Heart left ventricle (tissue), 16 donors: Measurements from ENCODE around the gene MATN1. TPM values are rescaled to one million over a fixed set of nuclear protein-coding genes. Genes with fewer than 3 reads are reported as not detected.

ENCODE experiments used
- ATAC-seq, 4 donors: fragments of 200-7000 bp; cut with Tn5 transposase; one replicate each; pipeline ENCODE4 v1.9.1; 2020 to 2022; ENCODE audit warnings: moderate library complexity in 4 of 4, mild to moderate bottlenecking in 3 of 4, moderate number of reproducible peaks in 1 of 4
- DNase-seq, 5 donors: peaks; one replicate each; pipeline ENCODE4 v3.0.0-alpha.2; 2020
- H3K27ac ChIP-seq, 12 donors: fragments of 200-600 bp; sonication (generic) in 4 of 12; one replicate each; pipeline versions ENCODE4 v1.5.0 to v1.8.0; 2016 to 2022; ENCODE audit warnings: mild to moderate bottlenecking in 2 of 12
- H3K27me3 ChIP-seq, 9 donors: fragments of 200-600 bp; sonication (generic) in 2 of 9; one replicate each; pipeline versions ENCODE4 v1.5.1 to v1.8.0; 2016 to 2022; ENCODE audit warnings: mild to moderate bottlenecking in 3 of 9
- H3K36me3 ChIP-seq, 9 donors: fragments of 200-600 bp; sonication (generic) in 2 of 9; one replicate each; pipeline versions ENCODE4 v1.5.0 to v1.8.0; 2018 to 2022; ENCODE audit warnings: mild to moderate bottlenecking in 2 of 9
- H3K4me1 ChIP-seq, 12 donors: fragments of 200-600 bp; sonication (generic) in 4 of 12; one replicate each; pipeline versions ENCODE4 v1.5.0 to v1.8.0; 2016 to 2022; ENCODE audit warnings: mild to moderate bottlenecking in 3 of 12
- H3K4me3 ChIP-seq, 12 donors: fragments of 200-600 bp; sonication (generic) in 4 of 12; one replicate each; pipeline versions ENCODE4 v1.5.0 to v1.8.0; 2017 to 2022; ENCODE audit warnings: mild to moderate bottlenecking in 9 of 12, moderate library complexity in 4 of 12
- H3K9me3 ChIP-seq, 12 donors: fragments of 200-600 bp; sonication (generic) in 4 of 12; one replicate each; pipeline versions ENCODE4 v1.5.0 to v1.8.0; 2016 to 2022; ENCODE audit warnings: mild to moderate bottlenecking in 1 of 12
- POLR2A ChIP-seq, 2 donors: fragments of 450-650 bp; IDR thresholded peaks; one replicate each; pipeline ENCODE4 v1.6.1; 2017; ENCODE audit warnings: antibody characterized with exemption in 2 of 2, mild to moderate bottlenecking in 2 of 2, moderate library complexity in 2 of 2
- WGBS, 4 donors: extraction: QIAGEN DNeasy Blood & Tissue Kit in 2 of 4; methylation state at CpG; one replicate each; pipeline versions ENCODE4 v1.1.5 to v1.1.7; 2013 to 2018; 5-methylcytosine and 5-hydroxymethylcytosine counted together
- intact Hi-C, 10 donors: fragments of 100-400 bp; cut with DNase I; formaldehyde crosslinking; loops; one replicate each; pipeline versions ENCODE4 v1.11.1 to v1.14.2; 2022
- polyA plus RNA-seq, 2 donors: library from polyadenylated mRNA; stranded (reverse); fragments of 200-250 nt; gene quantifications; one replicate each; pipeline ENCODE4 v1.2.3, GENCODE V29; 2013
- total RNA-seq, 9 donors: library from RNA; depleted of rRNA in 2 of 9; stranded (reverse); fragments of >200 nt in 2 of 9; fragmentation: NEBNext Ultra II Directional in 3 of 9; extraction: Animal tissue kit (Norgen Biotek cat#: 25700) in 3 of 9; gene quantifications; one replicate each; pipeline versions ENCODE4 v1.1.0 to v1.2.4, GENCODE V29; 2016 to 2023
- TF ChIP-seq, protein P1 (sequence below), 12 donors: fragments of 200-600 bp; sonication (generic) in 4 of 12; IDR thresholded peaks; one replicate each; pipeline versions ENCODE4 v1.5.0 to v1.8.0; 2018 to 2022; ENCODE audit warnings: antibody characterized with exemption in 12 of 12, mild to moderate bottlenecking in 5 of 12
- donor health status: ischemic (EF 13 %, LVEDD 7.1; RV severe dilation, severe dysfunction).
- donor health status: healthy with polysubstance abuse.
- donor health status: DM: no; HTN: yes; CAD: no.
- donor health status: DM: no; HTN: no; CAD: no.
- donor health status: ischemic (EF 25% LVEDD 6.9; RV normal size, moderate dysfunction).
- donor health status: ischemic (EF 25% LVEDD 5.7; RV mildly dilated, moderate dysfunction).
- donor health status: healthy.
- donor health status: DM: yes; HTN: yes; CAD: no.
- donor health status: ischemic (EF 35%, LVEDD 5.7; RV mildly dilated, moderate dysfunction).
- donor health status: nonischemic (EF 11% LVEDD 7.7; RV severe dilation, severe dysfunction).
- donor health status: DM: yes; HTN: yes; CAD: no.
- donor health status: PGD.
- donor health status: ischemic (EF 29% LVEDD 5.4; RV normal size, mild dysfunction).
- donor health status: nonischemic (EF 23%, LVEDD 6.1; RV moderate dilation, normal function).

Gene MATN1
- total and polyA plus RNA-seq, 11 donors: 0.67 TPM; not detected in 10

DNA sequence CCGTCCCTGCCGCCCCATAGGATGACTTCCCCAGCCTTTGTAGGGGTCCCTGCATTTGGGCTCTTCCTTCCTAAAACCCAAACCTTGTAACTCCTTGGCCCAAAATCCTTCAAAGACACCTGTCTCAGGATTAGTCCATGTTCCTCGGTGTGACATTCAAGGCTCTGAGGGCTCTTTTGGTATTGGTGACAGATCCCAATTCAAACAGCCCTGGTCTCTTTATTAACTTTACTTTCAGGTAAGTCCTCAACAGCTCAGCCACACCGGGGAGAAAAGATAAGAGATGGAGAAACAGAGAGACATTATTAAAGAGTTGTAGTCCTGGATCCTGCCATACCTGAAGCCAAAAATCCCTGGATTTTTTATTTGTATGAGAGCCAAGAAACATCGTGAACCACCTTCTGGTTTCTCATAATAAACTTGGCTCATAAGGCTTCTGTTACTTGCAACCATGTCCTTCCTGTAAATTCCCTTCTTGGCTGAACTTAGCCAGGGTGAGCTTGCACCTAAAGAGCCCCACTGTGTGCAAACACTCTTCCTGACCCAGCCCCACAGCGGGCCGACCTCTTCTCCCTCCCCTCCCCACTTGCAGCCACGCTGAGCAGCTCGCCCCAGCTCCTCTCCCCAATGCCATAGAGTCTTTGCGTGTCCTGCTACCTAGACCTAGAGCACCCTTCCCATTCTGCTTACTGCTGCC lies 7.9 kb upstream of the MATN1 start:
- no peaks in the 10 kb centered on the region for H3K9me3 ChIP-seq

DNA sequence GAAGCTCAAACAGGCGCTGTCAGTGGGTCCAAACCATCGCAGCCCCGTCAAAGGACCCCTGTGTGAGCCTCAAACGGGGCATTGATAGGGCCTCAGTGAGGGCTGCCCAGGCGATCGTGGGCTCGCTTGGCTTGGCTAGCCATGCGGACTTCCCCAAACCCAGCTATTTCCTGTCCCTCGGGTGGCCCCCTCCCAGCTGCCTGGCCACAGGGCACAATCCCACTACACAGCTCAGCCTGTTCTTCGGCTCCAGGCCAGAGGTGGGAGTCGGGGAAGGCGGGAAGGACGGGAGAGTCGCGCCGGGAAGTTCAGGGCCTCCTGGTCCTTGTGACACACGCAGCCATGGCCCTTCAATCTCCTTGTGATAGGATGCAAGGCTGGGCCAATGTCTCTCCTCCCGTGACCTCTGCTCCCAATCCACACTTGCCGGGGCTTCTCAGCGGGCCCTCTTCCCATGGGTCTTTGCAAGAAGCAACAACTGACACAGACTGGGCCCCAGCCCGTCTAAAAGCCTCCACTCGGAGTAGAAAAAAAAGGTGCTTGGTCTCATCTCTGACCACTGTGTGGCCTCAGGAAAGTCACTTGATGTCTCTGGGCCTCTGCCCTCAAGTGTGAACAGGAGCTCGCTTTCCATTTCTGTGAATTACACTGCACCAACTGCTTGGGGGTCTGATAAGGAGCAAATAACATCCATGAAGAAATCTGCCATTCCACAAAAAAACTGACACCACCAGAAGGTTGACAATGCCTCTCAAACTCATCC lies 7.1 kb upstream of the MATN1 start:
- ATAC-seq: no peak
- Histone ChIP-seq H3K27me3 (no peaks in the 10 kb centered on the region), H3K4me1 (peaks cover 0 to 8% (median 0%) of the 10 kb centered on the region in 12 donors), H3K27ac (no peak overlapping the region), H3K4me3 (no peak overlapping the region), H3K36me3 (peaks cover 0 to 32% (median 0%) of the 10 kb centered on the region in 9 donors), H3K9me3 (no peaks in the 10 kb centered on the region)
- 52 to 71% (median 57%) methylated on average over 17 to 23 of the region's 23 CpGs for WGBS, 4 donors
- intact Hi-C loops: loop anchor here in 1 of 10 donors (5.0 kb wide), 1 partner anchor 197 kb away; no protein-coding TSS in a partner anchor
- no peak for DNase-seq
- TF ChIP-seq POLR2A (IDR thresholded peaks at IDR 0.05): no peak
- TF ChIP-seq, protein P1, sequence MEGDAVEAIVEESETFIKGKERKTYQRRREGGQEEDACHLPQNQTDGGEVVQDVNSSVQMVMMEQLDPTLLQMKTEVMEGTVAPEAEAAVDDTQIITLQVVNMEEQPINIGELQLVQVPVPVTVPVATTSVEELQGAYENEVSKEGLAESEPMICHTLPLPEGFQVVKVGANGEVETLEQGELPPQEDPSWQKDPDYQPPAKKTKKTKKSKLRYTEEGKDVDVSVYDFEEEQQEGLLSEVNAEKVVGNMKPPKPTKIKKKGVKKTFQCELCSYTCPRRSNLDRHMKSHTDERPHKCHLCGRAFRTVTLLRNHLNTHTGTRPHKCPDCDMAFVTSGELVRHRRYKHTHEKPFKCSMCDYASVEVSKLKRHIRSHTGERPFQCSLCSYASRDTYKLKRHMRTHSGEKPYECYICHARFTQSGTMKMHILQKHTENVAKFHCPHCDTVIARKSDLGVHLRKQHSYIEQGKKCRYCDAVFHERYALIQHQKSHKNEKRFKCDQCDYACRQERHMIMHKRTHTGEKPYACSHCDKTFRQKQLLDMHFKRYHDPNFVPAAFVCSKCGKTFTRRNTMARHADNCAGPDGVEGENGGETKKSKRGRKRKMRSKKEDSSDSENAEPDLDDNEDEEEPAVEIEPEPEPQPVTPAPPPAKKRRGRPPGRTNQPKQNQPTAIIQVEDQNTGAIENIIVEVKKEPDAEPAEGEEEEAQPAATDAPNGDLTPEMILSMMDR (IDR thresholded peaks at IDR 0.05): no peak

More for the DNA sequence above, 7.9 kb upstream of the MATN1 start:
- no peaks in the 10 kb centered on the region for H3K27me3 ChIP-seq
- H3K27ac ChIP-seq: no peak overlapping the region
- H3K4me1 ChIP-seq: peaks cover 0 to 8% (median 0%) of the 10 kb centered on the region in 12 donors
- TF ChIP-seq, protein P1 (IDR thresholded peaks at IDR 0.05): no peak
- intact Hi-C loops: loop anchor here in 1 of 10 donors (5.0 kb wide), 1 partner anchor 196 kb away; no protein-coding TSS in a partner anchor
- WGBS, 4 donors: 76 to 86% (median 83%) methylated on average over 10 of the region's 10 CpGs
- H3K4me3 ChIP-seq: no peak overlapping the region
- no peak for ATAC-seq
- DNase-seq: no peak
- peaks cover 0 to 39% (median 0%) of the 10 kb centered on the region in 9 donors for H3K36me3 ChIP-seq

DNA sequence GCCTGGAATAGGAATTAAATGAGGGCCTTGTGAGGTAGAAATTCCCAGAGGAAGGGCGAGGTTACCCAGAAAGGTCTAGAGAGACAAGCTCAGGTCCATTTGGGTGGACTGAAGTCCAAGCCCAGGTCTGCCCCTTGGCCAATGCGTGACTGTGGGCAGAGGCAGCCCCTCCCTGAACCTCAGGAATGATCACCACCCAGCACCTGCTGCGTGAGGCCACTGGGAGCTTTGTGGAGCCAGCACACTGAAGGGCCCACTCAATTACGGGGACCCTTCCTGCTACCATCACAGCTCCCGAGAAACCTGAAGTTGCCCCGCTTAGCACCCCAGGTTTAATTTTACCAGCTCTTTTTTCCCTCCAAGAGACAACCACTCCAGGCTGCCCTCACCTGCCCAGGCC lies 6.5 kb upstream of the MATN1 start:
- DNase-seq (no peak), ATAC-seq (no peak)
- no peak overlapping the region for H3K4me3 ChIP-seq
- H3K27me3 ChIP-seq: no peaks in the 10 kb centered on the region
- H3K27ac ChIP-seq: no peak overlapping the region
- intact Hi-C loops: loop anchor here in 4 of 10 donors (5.0 to 10.0 kb wide), 4 partner anchors 185 to 695 kb away; no protein-coding TSS in a partner anchor
- WGBS, 4 donors: 86 to 92% (median 92%) methylated on average over 3 to 6 of the region's 6 CpGs
- no peaks in the 10 kb centered on the region for H3K9me3 ChIP-seq
- H3K4me1 ChIP-seq: peaks cover 0 to 8% (median 0%) of the 10 kb centered on the region in 12 donors
- H3K36me3 ChIP-seq: peaks cover 0 to 26% (median 0%) of the 10 kb centered on the region in 9 donors
- TF ChIP-seq, protein P1 (IDR thresholded peaks at IDR 0.05): no peak
- TF ChIP-seq POLR2A (IDR thresholded peaks at IDR 0.05): no peak
